Stomach smooth muscle (tissue), 2 donors: ENCODE measurements around the gene CLIC3.

Experiments
- H3K27ac ChIP-seq: one replicate; pipeline ENCODE4 v1.7.0; 2013; ENCODE audit warnings: mild to moderate bottlenecking, low read length, inconsistent platforms
- H3K27me3 ChIP-seq, 2 donors: one replicate each; pipeline ENCODE4 v1.7.0; 2013; ENCODE audit warnings: low read length in 2 of 2; ENCODE audit not compliant: insufficient read depth in 2 of 2, control insufficient read depth in 1 of 2
- H3K36me3 ChIP-seq, 2 donors: one replicate each; pipeline ENCODE4 v1.7.0; 2013; ENCODE audit warnings: low read length in 2 of 2; ENCODE audit not compliant: control insufficient read depth in 2 of 2, insufficient read depth in 2 of 2
- H3K4me1 ChIP-seq: one replicate; pipeline ENCODE4 v1.7.0; 2013; ENCODE audit warnings: low read length; ENCODE audit not compliant: control insufficient read depth, insufficient read depth
- H3K4me3 ChIP-seq, 2 donors: one replicate each; pipeline ENCODE4 v1.7.0; 2013; ENCODE audit warnings: low read length in 2 of 2
- H3K9ac ChIP-seq, 2 donors: one replicate each; pipeline ENCODE4 v1.7.0; 2013; ENCODE audit warnings: low read length in 2 of 2, mild to moderate bottlenecking in 1 of 2
- H3K9me3 ChIP-seq, 2 donors: one replicate each; pipeline ENCODE4 v1.7.0; 2013; ENCODE audit warnings: low read length in 2 of 2; ENCODE audit not compliant: control insufficient read depth in 2 of 2
- donor health status: healthy.
- donor health status: Pancreatic carcinoma.

The CLIC3 gene

DNA sequence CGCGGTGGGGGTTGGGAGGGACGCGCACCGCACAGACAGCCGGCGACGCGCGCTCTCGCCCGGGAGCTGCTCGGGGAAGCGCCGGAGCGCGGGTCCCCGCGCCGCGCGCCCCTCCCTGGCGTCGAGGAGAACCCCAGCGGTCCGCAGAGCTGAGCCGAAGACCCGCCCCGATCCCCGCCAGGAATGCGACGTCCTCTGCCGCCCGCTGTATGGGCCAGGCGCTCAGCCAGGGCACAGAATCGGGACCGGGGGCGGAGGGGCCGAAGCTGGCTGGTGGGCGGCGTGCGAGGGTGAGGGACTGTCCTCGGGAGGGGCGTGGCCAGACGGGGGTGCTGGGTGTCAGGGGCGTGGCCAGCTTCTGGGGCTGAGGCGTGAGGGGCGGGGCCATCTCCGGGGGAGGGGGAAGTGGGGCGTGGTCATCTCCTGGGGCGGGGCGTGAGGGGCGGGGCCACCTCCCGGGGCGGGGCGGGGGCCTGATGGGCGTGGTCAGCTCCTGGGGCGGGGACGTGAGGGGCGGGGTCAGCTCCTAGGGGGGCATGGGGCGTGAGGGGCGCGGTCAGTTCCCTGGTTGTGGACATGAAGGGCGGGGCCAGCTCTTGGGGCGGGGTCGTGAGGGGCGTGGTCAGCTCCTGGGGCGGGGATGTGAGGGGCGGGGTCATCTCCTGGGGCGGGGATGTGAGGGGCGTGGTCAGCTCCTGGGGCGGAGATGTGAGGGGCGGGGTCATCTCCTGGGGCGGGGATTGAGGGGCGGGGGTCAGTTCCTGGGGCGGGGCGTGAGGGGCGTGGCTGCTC, 18.1 kb downstream of the CLIC3 start:
- Histone ChIP-seq H3K9ac (no peak overlapping the region), H3K27me3 (peaks cover 6 to 7% of the 10 kb centered on the region in 2 donors), H3K4me1 (peaks cover 19% of the 10 kb centered on the region), H3K9me3 (no peaks in the 10 kb centered on the region), H3K4me3 (peak overlapping the region; percentile 25 to 66), H3K36me3 (no peaks in the 10 kb centered on the region), H3K27ac (no peak overlapping the region)

GRCh38 chr9:136977649-136978072, 18.7 kb downstream of the CLIC3 start:
- Histone ChIP-seq H3K36me3 (no peaks in the 10 kb centered on the region), H3K4me1 (peaks cover 19% of the 10 kb centered on the region), H3K9ac (no peak overlapping the region), H3K9me3 (no peaks in the 10 kb centered on the region), H3K4me3 (peak overlapping the region; percentile 25 to 66), H3K27ac (no peak overlapping the region), H3K27me3 (peaks cover 5 to 7% of the 10 kb centered on the region in 2 donors)

DNA sequence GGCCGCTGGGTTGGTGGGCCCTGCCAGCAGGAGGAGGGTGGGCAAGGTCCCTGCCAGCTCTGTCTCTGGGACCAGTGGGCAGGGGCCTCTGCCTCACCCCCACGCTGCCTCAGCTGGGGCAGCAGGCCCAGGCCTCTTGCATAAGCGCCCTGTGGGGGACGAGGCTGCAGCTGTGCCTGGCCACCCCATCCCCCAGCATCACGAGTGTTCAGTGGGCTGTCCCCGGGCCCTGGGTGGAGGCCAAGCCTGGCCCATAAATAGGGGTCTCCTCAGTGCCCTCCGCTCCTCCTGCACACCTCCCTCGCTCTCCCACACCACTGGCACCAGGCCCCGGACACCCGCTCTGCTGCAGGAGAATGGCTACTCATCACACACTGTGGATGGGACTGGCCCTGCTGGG, 19.1 kb downstream of the CLIC3 start, which contains the start of gene PTGDS:
Gene PTGDS, plus strand, starts transcription at position 282 of the 400 bp plus-strand sequence. Its CDS starts 75 bp downstream, at position 357.
- no peaks in the 10 kb centered on the region for H3K36me3 ChIP-seq
- H3K4me1 ChIP-seq, result peaks cover 19% of the 10 kb centered on the region
- peaks cover 5 to 7% of the 10 kb centered on the region in 2 donors for H3K27me3 ChIP-seq
- no peaks in the 10 kb centered on the region for H3K9me3 ChIP-seq
- H3K9ac ChIP-seq, result no peak within 1 kb of the TSS
- H3K27ac ChIP-seq, result no peak within 1 kb of the TSS
- peak within 1 kb of the TSS; percentile 25 to 66 for H3K4me3 ChIP-seq

DNA sequence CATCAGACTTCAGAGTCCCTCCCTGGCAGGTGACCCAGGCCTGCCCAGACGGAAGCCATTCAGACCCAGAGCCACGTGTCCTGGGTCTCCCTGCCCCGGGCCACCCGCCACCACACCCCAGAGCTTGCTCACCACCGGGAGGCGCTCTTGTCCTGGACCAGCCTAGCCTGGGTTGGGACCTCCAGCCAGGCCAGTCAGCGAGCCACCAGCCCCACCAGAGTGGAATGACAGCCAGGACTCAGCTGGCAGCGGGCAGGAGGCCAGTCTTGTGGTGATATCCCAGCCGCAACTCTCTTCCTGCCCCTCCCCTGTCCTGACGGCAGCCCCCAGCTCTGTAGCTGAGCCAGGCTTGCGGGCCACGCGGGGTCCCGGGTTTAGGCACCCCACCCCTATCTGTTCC, 20.7 kb downstream of the CLIC3 start:
- no peaks in the 10 kb centered on the region for H3K36me3 ChIP-seq
- no peak overlapping the region for H3K4me3 ChIP-seq
- H3K4me1 ChIP-seq, result peaks cover 19% of the 10 kb centered on the region
- H3K9ac ChIP-seq, result no peak overlapping the region
- no peaks in the 10 kb centered on the region for H3K9me3 ChIP-seq
- no peak overlapping the region for H3K27ac ChIP-seq
- peaks cover 5 to 7% of the 10 kb centered on the region in 2 donors for H3K27me3 ChIP-seq

DNA sequence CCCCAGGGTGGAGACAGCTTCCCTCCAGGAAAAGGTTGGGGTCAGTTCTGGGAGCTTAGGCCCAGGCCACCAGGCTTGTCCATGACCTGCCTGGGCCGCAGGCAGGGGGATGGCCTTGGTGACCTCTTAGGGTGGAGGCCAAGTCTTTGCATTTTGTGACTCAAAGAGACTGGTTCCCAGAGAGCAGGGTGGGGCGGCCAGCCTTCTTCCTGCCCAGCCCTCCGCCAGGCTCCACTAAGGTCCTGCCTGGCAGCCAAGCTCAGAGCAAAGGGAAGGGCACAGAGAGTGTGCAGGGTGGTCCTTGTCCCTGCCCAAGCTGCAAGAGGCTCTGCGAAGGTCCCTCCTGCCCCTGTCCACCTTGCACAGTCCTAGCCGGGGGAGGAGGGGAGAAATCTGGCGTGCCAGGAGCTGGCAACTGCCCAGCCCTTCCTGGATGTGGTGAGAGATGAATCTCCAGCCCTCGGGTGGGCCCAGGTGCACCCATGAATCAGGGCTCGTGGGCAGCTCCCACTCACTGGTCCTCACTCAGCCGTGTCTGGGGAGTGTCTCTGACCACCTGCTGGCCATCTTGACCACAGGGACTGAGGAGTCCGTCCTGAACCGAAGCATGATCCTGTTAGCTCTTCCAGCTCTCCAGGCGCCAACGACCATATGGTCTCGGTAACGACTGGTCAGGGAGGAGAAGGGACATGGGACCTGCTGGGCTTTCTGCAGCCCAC, 21.4 kb downstream of the CLIC3 start:
- Histone ChIP-seq H3K4me1 (peaks cover 19% of the 10 kb centered on the region), H3K36me3 (no peaks in the 10 kb centered on the region), H3K27ac (no peak overlapping the region), H3K27me3 (peaks cover 2 to 7% of the 10 kb centered on the region in 2 donors), H3K9me3 (no peaks in the 10 kb centered on the region), H3K4me3 (no peak overlapping the region), H3K9ac (no peak overlapping the region)

DNA sequence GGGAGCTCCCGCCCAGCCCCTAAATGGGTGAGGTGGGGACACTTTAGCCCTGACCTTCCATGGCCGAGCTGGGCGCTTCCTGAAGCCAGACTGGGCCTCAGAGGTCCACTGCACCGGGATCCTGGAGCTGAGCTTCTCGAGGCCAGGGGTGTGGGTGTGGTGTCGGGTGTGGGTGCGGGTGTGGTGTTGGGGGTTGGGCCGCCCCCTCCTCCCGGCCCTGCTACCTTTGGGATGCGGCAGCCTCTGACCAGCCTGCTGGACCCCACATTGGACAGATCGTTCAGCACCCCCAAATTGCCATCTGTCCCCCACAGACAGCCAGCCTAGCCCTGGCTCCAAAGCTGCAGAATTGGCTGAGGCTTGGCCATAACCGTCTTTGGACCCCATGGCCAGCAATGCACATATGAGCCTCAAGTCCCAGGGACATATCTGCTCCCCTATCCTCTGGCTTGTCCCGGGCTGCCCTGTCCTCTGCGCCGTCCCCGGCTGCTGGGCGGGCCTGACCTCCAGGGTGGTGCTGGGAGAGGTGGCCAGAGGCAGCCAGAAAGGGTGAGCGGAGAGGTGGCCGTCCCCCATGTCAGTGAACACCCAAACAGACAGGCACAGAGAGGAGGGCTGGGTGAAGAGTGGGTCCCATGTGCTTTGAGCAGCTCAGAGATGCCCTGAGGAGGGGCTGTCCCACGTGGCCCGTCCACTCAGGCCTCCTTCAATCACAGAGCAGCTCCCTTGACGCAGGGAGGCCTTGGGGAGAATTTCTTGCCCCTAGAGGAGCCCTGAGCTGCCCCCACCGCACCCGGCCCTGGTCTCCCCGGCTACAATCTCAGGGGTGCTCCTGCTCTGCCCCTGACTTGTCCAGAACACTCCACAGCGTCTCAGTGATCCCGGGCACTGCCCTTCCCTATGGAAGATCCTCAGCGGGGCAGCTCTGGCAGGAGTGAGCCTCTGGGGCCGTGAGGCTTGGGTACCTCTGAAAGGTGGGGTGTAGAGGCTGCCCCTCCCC, 22.4 kb downstream of the CLIC3 start:
- no peaks in the 10 kb centered on the region for H3K9me3 ChIP-seq
- peaks cover 19% of the 10 kb centered on the region for H3K4me1 ChIP-seq
- no peak overlapping the region for H3K4me3 ChIP-seq
- no peak overlapping the region for H3K27ac ChIP-seq
- H3K27me3 ChIP-seq, result peaks cover 2 to 7% of the 10 kb centered on the region in 2 donors
- H3K9ac ChIP-seq, result no peak overlapping the region
- no peaks in the 10 kb centered on the region for H3K36me3 ChIP-seq

GRCh38 chr9:136972743-136973142, 23.6 kb downstream of the CLIC3 start:
- H3K27me3 ChIP-seq, result peaks cover 2 to 3% of the 10 kb centered on the region in 2 donors
- H3K27ac ChIP-seq, result no peak overlapping the region
- H3K4me3 ChIP-seq, result no peak overlapping the region
- H3K9ac ChIP-seq, result no peak overlapping the region
- no peaks in the 10 kb centered on the region for H3K36me3 ChIP-seq
- H3K4me1 ChIP-seq, result peaks cover 16% of the 10 kb centered on the region
- no peaks in the 10 kb centered on the region for H3K9me3 ChIP-seq

DNA sequence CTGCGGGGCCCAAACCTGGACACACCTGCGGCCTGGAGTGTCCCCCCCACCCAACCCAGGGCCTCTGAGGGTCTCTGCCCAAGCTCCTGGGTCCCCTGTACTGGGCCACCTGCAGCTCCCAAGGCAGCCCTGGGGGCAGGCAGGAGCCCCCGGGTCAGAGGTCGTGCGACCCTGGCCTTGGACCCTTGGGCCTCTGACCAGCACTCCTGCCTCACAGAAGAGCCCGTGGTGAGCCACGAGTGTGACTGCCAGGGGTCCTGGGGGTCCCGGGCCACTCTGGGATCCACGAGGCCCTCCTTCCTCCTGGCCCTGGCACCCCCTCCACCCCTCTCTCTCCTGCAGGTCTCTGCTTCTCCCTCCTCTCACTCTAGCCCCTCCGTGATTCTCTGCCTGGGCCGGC, 24.0 kb downstream of the CLIC3 start:
- no peak overlapping the region for H3K9ac ChIP-seq
- no peak overlapping the region for H3K27ac ChIP-seq
- peaks cover 12% of the 10 kb centered on the region for H3K4me1 ChIP-seq
- no peaks in the 10 kb centered on the region for H3K9me3 ChIP-seq
- H3K27me3 ChIP-seq, result no peaks in the 10 kb centered on the region
- H3K36me3 ChIP-seq, result no peaks in the 10 kb centered on the region
- no peak overlapping the region for H3K4me3 ChIP-seq

- Histone ChIP-seq H3K27me3 (no peaks in the 10 kb centered on the region), H3K4me3 (no peak overlapping the region), H3K9me3 (no peaks in the 10 kb centered on the region), H3K27ac (no peak overlapping the region), H3K9ac (no peak overlapping the region), H3K36me3 (no peaks in the 10 kb centered on the region), H3K4me1 (peaks cover 7% of the 10 kb centered on the region)
These were observed 24.6 kb downstream of the CLIC3 start for GRCh38 chr9:136971746-136972145.

DNA sequence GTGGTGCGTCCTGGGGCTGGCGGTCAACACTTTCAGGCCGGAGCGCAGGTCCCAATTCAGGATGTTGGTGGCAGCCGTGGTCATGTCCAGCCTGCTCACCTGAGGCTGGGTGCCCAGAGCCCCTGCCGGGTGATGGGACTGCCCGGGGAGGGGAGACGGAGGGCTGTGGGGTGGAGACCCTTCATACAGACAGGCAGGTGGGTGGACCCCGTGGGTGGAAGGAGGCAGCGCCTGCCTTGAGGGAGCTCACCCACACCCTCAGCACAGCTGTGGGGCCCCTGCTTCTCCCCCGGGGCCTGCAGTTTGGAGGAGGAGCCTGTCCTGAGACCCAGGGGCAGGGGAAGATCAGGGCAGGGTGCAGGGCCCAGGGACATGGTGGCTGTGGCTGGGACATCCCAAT, 26.0 kb downstream of the CLIC3 start:
- no peaks in the 10 kb centered on the region for H3K9me3 ChIP-seq
- no peak overlapping the region for H3K4me3 ChIP-seq
- peaks cover 0 to 3% of the 10 kb centered on the region in 2 donors for H3K27me3 ChIP-seq
- no peak overlapping the region for H3K9ac ChIP-seq
- no peaks in the 10 kb centered on the region for H3K36me3 ChIP-seq
- no peak overlapping the region for H3K27ac ChIP-seq
- peaks cover 7% of the 10 kb centered on the region for H3K4me1 ChIP-seq
